Activated T-helper 1 cell treated with anti-CD3 and anti-CD28 coated beads, Interleukin-12 subunit alpha, Interleukin-12 subunit beta, Interleukin-2, Interleukin-4 antibody, amounts not matched to agents 30 ng/mL and 10 ng/mL and 1 ng/mL, durations not matched to agents 14 hours and 24 hours and 36 hours (primary cell): Measurements from ENCODE around the gene LSP1. TPM values are rescaled to one million over a fixed set of nuclear protein-coding genes. Genes with fewer than 3 reads are reported as not detected.

ENCODE experiments used
- DNase-seq: peaks from one replicate; pipeline ENCODE4 v3.0.0; 2021; ENCODE audit warnings: low spot score
- H3K27ac Mint-ChIP-seq: one replicate; pipeline ENCODE4 v1.8.0; 2021; ENCODE audit warnings: mild to moderate bottlenecking, mixed read lengths
- H3K27me3 Mint-ChIP-seq: one replicate; pipeline ENCODE4 v1.8.0; 2022; ENCODE audit warnings: mild to moderate bottlenecking, moderate library complexity, mixed read lengths; ENCODE audit not compliant: insufficient read depth
- H3K36me3 Mint-ChIP-seq: one replicate; pipeline ENCODE4 v1.8.0; 2021; ENCODE audit warnings: low read depth, mixed read lengths
- H3K4me1 Mint-ChIP-seq: one replicate; pipeline ENCODE4 v1.8.0; 2021; ENCODE audit warnings: low read depth, mixed read lengths
- H3K4me3 Mint-ChIP-seq: one replicate; pipeline ENCODE4 v1.8.0; 2021; ENCODE audit warnings: mild to moderate bottlenecking, moderate library complexity, mixed read lengths
- H3K9me3 Mint-ChIP-seq: one replicate; pipeline ENCODE4 v1.8.0; 2021; ENCODE audit warnings: mixed read lengths
- intact Hi-C: fragments of 100-400 bp; cut with micrococcal nuclease; formaldehyde crosslinking; loops from one replicate; pipeline ENCODE4 v1.15.1; 2024
- total RNA-seq: library from RNA; stranded (reverse); gene quantifications from 2 replicates; pipeline ENCODE4 v1.2.3, GENCODE V29; 2022

Gene LSP1
- total RNA-seq, 1 donor from 2014 or later, result 262 TPM

- Mint-ChIP-seq H3K27ac (no peak overlapping the region), H3K9me3 (no peaks in the 10 kb centered on the region), H3K27me3 (peaks cover 2% of the 10 kb centered on the region), H3K4me3 (no peak overlapping the region), H3K4me1 (no peaks in the 10 kb centered on the region), H3K36me3 (no peaks in the 10 kb centered on the region)
- intact Hi-C loops, result no loop called here
- no peak for DNase-seq
Observed at GRCh38 chr11:1932105-1932480, 79.2 kb downstream of the LSP1 start.

- Mint-ChIP-seq H3K4me3 (no peak overlapping the region), H3K4me1 (no peaks in the 10 kb centered on the region), H3K27me3 (peaks cover 2% of the 10 kb centered on the region), H3K9me3 (no peaks in the 10 kb centered on the region), H3K27ac (no peak overlapping the region), H3K36me3 (no peaks in the 10 kb centered on the region)
- intact Hi-C loops, result no loop called here
- DNase-seq, result no peak
Observed at GRCh38 chr11:1932681-1933080, 79.8 kb downstream of the LSP1 start.

- H3K36me3 Mint-ChIP-seq, result no peaks in the 10 kb centered on the region
- H3K4me3 Mint-ChIP-seq, result no peak overlapping the region
- intact Hi-C loops, result loop anchor here (2.0 kb wide), 1 partner anchor 21 kb away; no protein-coding TSS in a partner anchor
Observed at GRCh38 chr11:1933416-1934334, 80.8 kb downstream of the LSP1 start.

GRCh38 chr11:1934335-1935155, 81.7 kb downstream of the LSP1 start:
- Mint-ChIP-seq H3K4me3 (no peak overlapping the region), H3K4me1 (no peaks in the 10 kb centered on the region), H3K27ac (no peak overlapping the region), H3K27me3 (peaks cover 2% of the 10 kb centered on the region), H3K9me3 (no peaks in the 10 kb centered on the region), H3K36me3 (no peaks in the 10 kb centered on the region)
- intact Hi-C loops, result loop anchor here (2.0 kb wide), 1 partner anchor 22 kb away; no protein-coding TSS in a partner anchor
- DNase-seq, result no peak

More at GRCh38 chr11:1933416-1934334, 80.8 kb downstream of the LSP1 start:
- DNase-seq, result no peak
- Mint-ChIP-seq H3K27ac (no peak overlapping the region), H3K9me3 (no peaks in the 10 kb centered on the region), H3K27me3 (peaks cover 2% of the 10 kb centered on the region), H3K4me1 (no peaks in the 10 kb centered on the region)

- no peak for DNase-seq
- intact Hi-C loops, result loop anchor here (2.0 kb wide), 1 partner anchor 23 kb away; no protein-coding TSS in a partner anchor
- Mint-ChIP-seq H3K9me3 (no peaks in the 10 kb centered on the region), H3K4me1 (peaks cover 9% of the 10 kb centered on the region), H3K27me3 (peaks cover 2% of the 10 kb centered on the region), H3K36me3 (no peaks in the 10 kb centered on the region), H3K27ac (no peak overlapping the region), H3K4me3 (no peak overlapping the region)
Observed at GRCh38 chr11:1935156-1936071, 82.5 kb downstream of the LSP1 start.

GRCh38 chr11:1936072-1936780, 83.3 kb downstream of the LSP1 start:
- Mint-ChIP-seq H3K4me1 (peaks cover 10% of the 10 kb centered on the region), H3K27me3 (peaks cover 2% of the 10 kb centered on the region), H3K9me3 (no peaks in the 10 kb centered on the region), H3K4me3 (no peak overlapping the region), H3K27ac (no peak overlapping the region), H3K36me3 (no peaks in the 10 kb centered on the region)
- no peak for DNase-seq
- intact Hi-C loops, result no loop called here

- peaks cover 10% of the 10 kb centered on the region for H3K4me1 Mint-ChIP-seq
- DNase-seq, result no peak
- no peak overlapping the region for H3K4me3 Mint-ChIP-seq
- intact Hi-C loops, result no loop called here
- H3K27me3 Mint-ChIP-seq, result peaks cover 2% of the 10 kb centered on the region
- no peaks in the 10 kb centered on the region for H3K36me3 Mint-ChIP-seq
- no peaks in the 10 kb centered on the region for H3K9me3 Mint-ChIP-seq
- no peak overlapping the region for H3K27ac Mint-ChIP-seq
Observed at GRCh38 chr11:1936781-1937615, 84.1 kb downstream of the LSP1 start.

- intact Hi-C loops, result no loop called here
- Mint-ChIP-seq H3K27me3 (peaks cover under 1% of the 10 kb centered on the region), H3K4me1 (peaks cover 10% of the 10 kb centered on the region), H3K36me3 (no peaks in the 10 kb centered on the region), H3K9me3 (no peaks in the 10 kb centered on the region), H3K4me3 (no peak overlapping the region), H3K27ac (no peak overlapping the region)
- no peak for DNase-seq
Observed at GRCh38 chr11:1937616-1938342, 84.9 kb downstream of the LSP1 start.

- Mint-ChIP-seq H3K36me3 (no peaks in the 10 kb centered on the region), H3K27me3 (no peaks in the 10 kb centered on the region), H3K4me1 (peaks cover 10% of the 10 kb centered on the region), H3K9me3 (no peaks in the 10 kb centered on the region), H3K27ac (no peak overlapping the region), H3K4me3 (no peak overlapping the region)
- intact Hi-C loops, result loop anchor here (1.0 kb wide), 1 partner anchor 23 kb away; no protein-coding TSS in a partner anchor
- no peak for DNase-seq
Observed at GRCh38 chr11:1938343-1939005, 85.6 kb downstream of the LSP1 start.

GRCh38 chr11:1939006-1939625, 86.2 kb downstream of the LSP1 start:
- H3K36me3 Mint-ChIP-seq, result no peaks in the 10 kb centered on the region
- H3K4me3 Mint-ChIP-seq, result no peak overlapping the region
- no peak overlapping the region for H3K27ac Mint-ChIP-seq
- no peak for DNase-seq
- peaks cover 10% of the 10 kb centered on the region for H3K4me1 Mint-ChIP-seq
- no peaks in the 10 kb centered on the region for H3K9me3 Mint-ChIP-seq
- H3K27me3 Mint-ChIP-seq, result no peaks in the 10 kb centered on the region
- intact Hi-C loops, result loop anchor here (1.0 kb wide), 1 partner anchor 24 kb away; no protein-coding TSS in a partner anchor
